Measurements from ENCODE around the gene SLCO2B1. TPM values are rescaled to one million over a fixed set of nuclear protein-coding genes. Genes with fewer than 3 reads are reported as not detected.

Gene SLCO2B1
- total RNA-seq, 2 donors from 2014 or later, result 95.3 to 171 TPM

DNA sequence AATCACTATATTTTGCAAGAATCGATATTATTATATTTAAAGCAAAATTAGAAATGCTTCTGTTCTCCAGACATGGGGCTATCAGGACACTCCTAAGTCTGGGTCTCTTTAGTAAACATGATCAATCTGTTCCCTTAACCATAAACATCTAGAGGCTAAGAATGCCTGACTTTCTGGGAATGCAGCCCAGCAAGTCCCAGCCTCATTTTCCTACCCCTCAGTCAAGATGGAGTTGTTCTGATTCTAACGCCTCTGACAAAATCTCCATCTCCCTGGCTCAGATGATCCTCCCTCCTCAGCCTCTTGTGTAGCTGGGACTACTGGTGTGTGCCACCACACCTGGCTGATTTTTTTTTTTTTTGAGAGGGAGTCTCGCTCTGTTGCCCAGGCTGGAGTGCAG is 35.0 kb downstream of the SLCO2B1 start:
- intact Hi-C loops (cut with DNase I), result no loop called here
- DNase-seq (ENCODE audit: low spot score), result no peak

GRCh38 chr11:75186999-75187398 is 36.1 kb downstream of the SLCO2B1 start:
- intact Hi-C loops (cut with DNase I), result no loop called here
- DNase-seq (ENCODE audit: low spot score), result no peak

DNA sequence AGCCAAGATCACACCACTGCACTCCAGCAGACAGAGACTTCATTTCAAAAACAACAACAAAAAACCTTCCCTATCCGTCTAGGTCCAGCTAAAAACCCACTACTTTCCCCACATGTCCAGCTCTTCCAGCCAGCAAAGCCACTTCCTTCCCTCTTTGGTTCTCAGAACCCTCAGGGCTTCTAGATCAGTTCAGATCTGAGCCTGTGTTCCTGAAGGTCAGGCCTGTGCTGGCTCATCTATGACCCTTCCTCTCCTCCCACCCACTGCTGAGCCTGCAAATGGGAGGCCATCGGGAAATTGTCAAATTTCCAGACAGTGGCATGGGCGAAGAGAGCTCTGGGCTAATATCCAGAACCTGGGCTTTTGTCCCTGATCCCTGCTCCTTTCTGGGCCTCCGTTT is 37.8 kb downstream of the SLCO2B1 start:
- intact Hi-C loops (cut with DNase I), result no loop called here
- DNase-seq (ENCODE audit: low spot score), result peak; percentile 48

DNA sequence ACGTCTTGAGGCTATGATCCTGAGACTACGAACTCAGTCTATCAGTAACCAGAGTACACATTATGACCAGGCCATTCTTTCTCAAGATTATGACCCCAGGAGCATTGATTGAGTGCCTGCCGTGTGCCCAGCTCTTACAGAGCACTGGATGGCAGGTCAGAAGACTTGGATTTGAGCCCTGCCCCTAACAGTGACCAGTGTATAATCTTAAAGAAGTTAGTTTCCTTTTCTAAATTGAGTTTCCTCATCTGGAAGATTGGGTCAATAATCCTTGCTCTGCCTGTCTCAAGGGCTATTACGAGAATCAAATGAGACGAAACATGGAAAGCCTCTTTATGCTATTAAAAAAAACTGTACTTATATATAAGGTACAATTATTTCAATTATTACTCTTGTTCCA is 38.2 kb downstream of the SLCO2B1 start:
- no peak for DNase-seq (ENCODE audit: low spot score)

GRCh38 chr11:75189911-75190310 is 39.0 kb downstream of the SLCO2B1 start:
- intact Hi-C loops (cut with DNase I), result no loop called here
- DNase-seq (ENCODE audit: low spot score), result peak; percentile 76

More for the DNA sequence above, 38.2 kb downstream of the SLCO2B1 start:
- intact Hi-C loops (cut with DNase I), result no loop called here

GRCh38 chr11:75190652-75191329 is 39.9 kb downstream of the SLCO2B1 start:
- intact Hi-C loops (cut with DNase I), result no loop called here
- peak; percentile 66 for DNase-seq (ENCODE audit: low spot score)

GRCh38 chr11:75191330-75191717 is 40.4 kb downstream of the SLCO2B1 start:
- DNase-seq (ENCODE audit: low spot score), result peak; percentile 64
- intact Hi-C loops (cut with DNase I), result no loop called here

DNA sequence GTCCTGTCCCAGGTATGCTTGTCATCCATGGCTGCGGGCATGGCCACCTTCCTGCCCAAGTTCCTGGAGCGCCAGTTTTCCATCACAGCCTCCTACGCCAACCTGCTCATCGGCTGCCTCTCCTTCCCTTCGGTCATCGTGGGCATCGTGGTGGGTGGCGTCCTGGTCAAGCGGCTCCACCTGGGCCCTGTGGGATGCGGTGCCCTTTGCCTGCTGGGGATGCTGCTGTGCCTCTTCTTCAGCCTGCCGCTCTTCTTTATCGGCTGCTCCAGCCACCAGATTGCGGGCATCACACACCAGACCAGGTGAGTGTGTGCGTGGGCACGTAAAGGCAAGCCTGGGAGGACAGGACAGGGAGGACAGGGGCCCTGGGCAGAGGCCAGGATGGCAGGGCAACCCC is 42.4 kb downstream of the SLCO2B1 start:
- DNase-seq (ENCODE audit: low spot score), result peak; percentile 80
- intact Hi-C loops (cut with DNase I), result no loop called here

DNA sequence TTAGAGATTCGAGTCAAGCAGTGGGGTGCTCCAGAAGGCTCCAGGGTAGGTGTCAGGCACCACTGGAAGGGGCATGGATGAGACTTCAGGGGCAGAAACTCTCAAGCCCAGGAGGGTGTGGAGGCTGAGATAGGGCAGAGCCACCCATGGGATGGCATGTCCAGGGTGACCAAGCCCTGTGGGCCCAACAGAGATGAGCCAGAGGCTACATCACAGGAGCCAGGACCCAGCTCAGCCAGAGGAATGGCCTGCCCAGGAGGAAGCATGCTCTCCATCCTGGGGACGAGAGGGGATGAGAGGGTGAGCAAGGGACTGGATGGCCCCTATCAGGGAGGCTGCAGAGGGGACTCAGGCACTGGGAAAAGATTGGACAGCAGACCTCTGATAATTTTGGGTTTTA is 42.8 kb downstream of the SLCO2B1 start:
- no peak for DNase-seq (ENCODE audit: low spot score)
- intact Hi-C loops (cut with DNase I), result no loop called here

- peak; percentile 48 for DNase-seq (ENCODE audit: low spot score)
- intact Hi-C loops (cut with DNase I), result no loop called here
Observed at GRCh38 chr11:75194147-75194546, 43.2 kb downstream of the SLCO2B1 start.

GRCh38 chr11:75195167-75195962 is 44.5 kb downstream of the SLCO2B1 start:
- peak; percentile 86 for DNase-seq (ENCODE audit: low spot score)
- intact Hi-C loops (cut with DNase I), result loop anchor here in 1 of 2 donors (5.0 kb wide), 1 partner anchor 1198 kb away; no protein-coding TSS in a partner anchor

DNA sequence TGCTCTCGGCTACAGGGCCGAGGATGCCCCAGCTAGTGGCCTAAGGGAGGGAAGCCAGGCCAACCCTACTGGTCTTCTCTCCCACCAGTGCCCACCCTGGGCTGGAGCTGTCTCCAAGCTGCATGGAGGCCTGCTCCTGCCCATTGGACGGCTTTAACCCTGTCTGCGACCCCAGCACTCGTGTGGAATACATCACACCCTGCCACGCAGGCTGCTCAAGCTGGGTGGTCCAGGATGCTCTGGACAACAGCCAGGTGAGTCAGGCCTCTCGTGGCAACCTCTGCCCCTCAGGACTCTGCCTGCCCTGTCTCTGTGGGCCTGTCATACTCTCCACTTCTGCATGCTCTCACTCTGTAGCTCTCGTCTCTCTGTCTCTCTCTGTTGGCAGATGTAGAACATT is 45.5 kb downstream of the SLCO2B1 start:
- intact Hi-C loops (cut with DNase I), result loop anchor here in 1 of 2 donors (5.0 kb wide), 1 partner anchor 1199 kb away; no protein-coding TSS in a partner anchor
- DNase-seq (ENCODE audit: low spot score), result no peak

DNA sequence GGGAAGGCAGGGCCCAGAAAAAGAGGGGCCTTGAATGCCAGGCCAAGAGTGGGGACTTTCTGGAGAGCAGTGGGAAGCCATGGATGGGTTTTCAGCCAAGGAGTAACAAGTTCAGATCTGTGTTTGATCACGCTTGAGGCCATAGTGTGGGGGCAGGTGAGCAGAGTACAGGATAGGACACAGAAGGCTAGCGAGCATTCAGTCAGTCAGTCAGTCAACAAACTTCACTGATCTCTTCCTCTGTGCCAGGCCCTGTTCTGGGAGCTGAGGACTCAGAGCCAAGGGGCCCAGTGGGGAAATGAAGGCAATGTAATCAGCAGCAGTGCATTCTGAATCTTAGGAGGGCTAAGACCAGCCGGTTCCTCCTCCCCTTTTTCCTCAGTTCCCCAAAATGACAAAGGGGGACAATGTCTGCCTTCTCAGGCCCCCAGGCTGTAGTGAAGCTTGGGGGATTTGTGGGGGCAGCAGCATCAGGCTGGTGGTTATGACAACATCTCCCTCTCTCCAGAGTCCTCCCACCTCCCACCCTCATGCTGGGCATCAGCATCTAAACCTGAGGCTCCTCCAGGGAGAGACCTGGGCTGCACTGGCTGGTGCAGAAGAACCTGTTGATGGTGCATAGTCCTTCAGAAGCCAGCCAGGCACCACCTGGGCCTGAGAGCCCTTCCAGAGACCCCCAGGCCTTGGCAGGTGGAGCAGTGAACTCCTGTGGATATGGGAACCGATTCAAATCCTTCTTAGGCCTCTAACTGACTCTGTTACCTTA is 46.8 kb downstream of the SLCO2B1 start:
- intact Hi-C loops (cut with DNase I), result loop anchor here in 1 of 2 donors (5.0 kb wide), 1 partner anchor 1200 kb away; no protein-coding TSS in a partner anchor
- no peak for DNase-seq (ENCODE audit: low spot score)

DNA sequence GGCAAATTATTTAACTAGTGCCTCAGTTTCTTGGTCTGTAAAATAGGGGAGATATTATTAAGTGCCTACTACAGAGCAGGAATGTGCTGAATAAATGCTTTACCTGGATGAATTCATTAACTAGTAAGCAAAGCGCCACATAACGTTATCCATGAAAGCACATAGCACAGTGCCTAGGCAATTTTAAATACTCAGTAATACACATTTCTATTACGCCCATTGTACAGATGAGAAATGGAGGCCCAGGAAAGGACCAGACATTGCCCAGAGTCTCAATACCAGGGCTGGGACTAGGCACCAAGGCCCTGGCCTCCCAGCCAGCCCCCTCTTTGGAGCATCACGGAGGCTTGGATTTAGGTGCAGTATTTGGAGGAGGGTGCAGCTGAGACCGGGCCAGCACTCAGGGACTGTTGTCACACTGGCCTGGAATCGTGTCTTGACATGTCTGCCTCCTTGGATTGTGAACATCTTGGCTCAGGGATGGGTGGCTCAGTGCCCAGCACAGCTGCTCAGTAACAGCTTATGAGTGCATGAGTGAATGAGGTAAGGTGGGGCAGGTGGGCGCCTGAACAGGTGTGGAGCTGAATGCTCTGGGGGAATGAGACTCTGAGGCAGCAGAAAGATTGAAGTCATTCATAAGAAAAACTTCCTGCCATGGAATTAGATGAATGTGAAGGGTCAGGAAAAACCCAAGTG is 47.5 kb downstream of the SLCO2B1 start:
- no peak for DNase-seq (ENCODE audit: low spot score)
- intact Hi-C loops (cut with DNase I), result loop anchor here in 1 of 2 donors (5.0 kb wide), 1 partner anchor 1201 kb away; no protein-coding TSS in a partner anchor

GRCh38 chr11:75199412-75199955 is 48.6 kb downstream of the SLCO2B1 start:
- intact Hi-C loops (cut with DNase I), result loop anchor here in 1 of 2 donors (5.0 kb wide), 1 partner anchor 1202 kb away; no protein-coding TSS in a partner anchor
- DNase-seq (ENCODE audit: low spot score), result peak; percentile 62

- DNase-seq (ENCODE audit: low spot score), result peak; percentile 82
- intact Hi-C loops (cut with DNase I), result loop anchor here in 1 of 2 donors (5.0 kb wide), 1 partner anchor 58 kb away; no protein-coding TSS in a partner anchor
Observed at GRCh38 chr11:75200051-75200450, 49.1 kb downstream of the SLCO2B1 start.

DNA sequence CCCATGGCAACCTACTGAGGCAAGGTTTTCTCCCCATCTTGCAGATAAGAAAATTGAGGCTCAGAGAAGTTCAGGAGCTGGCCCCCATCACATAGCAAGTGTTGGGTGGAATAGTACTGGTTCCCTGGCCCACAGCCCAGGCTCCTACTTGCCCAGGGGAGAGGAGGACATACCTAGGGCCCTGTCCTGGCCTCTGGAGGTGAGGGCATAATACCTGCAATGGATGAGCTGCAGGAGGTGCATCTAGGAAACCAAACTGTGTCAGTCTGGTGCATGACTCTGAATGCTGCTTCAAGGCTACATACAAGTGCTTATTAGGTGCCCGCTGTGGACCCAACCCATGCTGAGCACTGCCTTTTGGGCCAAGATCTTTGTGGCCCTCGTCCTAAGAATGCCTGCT is 49.6 kb downstream of the SLCO2B1 start:
- intact Hi-C loops (cut with DNase I), result loop anchor here in 1 of 2 donors (5.0 kb wide), 1 partner anchor 58 kb away; no protein-coding TSS in a partner anchor
- DNase-seq (ENCODE audit: low spot score), result no peak

GRCh38 chr11:75201771-75202170 is 50.9 kb downstream of the SLCO2B1 start:
- intact Hi-C loops (cut with DNase I), result loop anchor here in 1 of 2 donors (5.0 kb wide), 1 partner anchor 59 kb away; no protein-coding TSS in a partner anchor
- DNase-seq (ENCODE audit: low spot score), result no peak

Data from posterior vena cava (tissue), 2 donors.